Hematopoietic multipotent progenitor cell treated with erythropoietin and hydrocortisone succinate and interleukin-3 and kit ligand, for 6 days (in vitro differentiated cells): ENCODE results near the gene USP25.

Experiments used
- DNase-seq: peaks from one replicate; pipeline ENCODE4 v3.0.0-alpha.2; 2015

USP25 gene

GRCh38 chr21:15868940-15869339 lies 139.2 kb downstream of the USP25 start:
- DNase-seq = no peak

- DNase-seq = no peak
Measured at GRCh38 chr21:15870819-15871218, 141.0 kb downstream of the USP25 start.

GRCh38 chr21:15872236-15872635 lies 142.5 kb downstream of the USP25 start:
- no peak for DNase-seq

DNA sequence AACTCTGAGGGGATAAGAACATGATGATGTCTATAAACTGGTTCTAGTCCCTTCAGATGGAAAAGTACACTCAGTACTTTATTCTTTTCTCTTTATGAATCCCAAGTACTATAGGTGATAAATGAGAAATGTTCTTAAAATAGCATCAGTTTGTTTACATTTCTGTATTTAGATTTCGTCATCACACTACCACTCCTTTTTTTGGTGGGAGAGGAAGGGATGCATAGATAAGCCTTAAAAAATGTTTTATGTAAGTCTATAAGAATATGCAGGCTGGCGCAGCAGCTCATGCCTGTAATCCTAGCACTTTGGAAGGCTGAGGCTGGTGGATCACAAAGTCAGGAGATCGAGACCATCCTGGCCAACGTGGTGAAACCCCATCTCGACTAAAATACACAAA lies 144.8 kb downstream of the USP25 start:
- DNase-seq = no peak

DNA sequence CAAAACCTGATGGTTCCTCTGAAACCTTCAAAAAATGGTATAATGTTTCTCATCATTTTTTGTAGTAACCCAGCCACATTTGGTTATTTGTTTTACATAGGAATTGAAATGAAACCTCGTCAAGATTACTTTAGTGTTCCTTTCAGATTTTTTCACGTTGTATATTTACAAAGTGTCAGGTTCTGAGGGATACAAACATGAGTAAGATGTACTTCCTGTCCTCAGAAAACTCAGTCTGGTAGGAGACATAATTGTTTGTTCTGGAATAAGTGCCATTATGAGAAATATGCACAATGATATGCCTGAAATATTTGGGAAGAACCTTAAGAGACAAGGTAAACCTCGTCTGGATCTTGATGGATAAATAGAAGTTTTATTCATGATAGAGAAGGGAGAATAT lies 145.5 kb downstream of the USP25 start:
- DNase-seq = no peak

GRCh38 chr21:15893902-15894301 lies 164.1 kb downstream of the USP25 start:
- DNase-seq = no peak

GRCh38 chr21:15894596-15894995 lies 164.8 kb downstream of the USP25 start:
- DNase-seq = peak; percentile 7

- DNase-seq = no peak
Measured at GRCh38 chr21:15895142-15896106, 165.6 kb downstream of the USP25 start.

GRCh38 chr21:15896501-15896900 lies 166.7 kb downstream of the USP25 start:
- DNase-seq = no peak

DNA sequence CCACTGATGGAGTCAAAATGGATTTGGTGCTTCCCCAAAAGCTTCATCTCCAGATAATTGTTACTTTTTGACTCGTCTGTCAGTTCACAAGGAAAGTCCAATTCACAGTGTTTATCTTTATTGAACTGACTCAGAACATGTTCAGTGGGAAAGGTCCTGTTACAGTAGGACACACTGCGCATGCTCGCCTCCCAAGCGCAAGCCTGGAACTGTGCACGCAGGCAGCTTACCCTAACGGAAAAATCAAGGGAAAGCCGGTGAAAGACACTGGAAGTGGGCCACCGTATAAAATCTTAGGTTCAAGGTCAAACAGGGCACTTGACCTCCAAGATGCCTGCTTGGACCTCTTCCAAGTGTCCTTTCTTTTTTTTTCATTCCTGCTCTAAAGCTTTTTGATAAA lies 174.6 kb downstream of the USP25 start:
- no peak for DNase-seq

- no peak for DNase-seq
Measured at GRCh38 chr21:15908187-15908586, 178.4 kb downstream of the USP25 start.

DNA sequence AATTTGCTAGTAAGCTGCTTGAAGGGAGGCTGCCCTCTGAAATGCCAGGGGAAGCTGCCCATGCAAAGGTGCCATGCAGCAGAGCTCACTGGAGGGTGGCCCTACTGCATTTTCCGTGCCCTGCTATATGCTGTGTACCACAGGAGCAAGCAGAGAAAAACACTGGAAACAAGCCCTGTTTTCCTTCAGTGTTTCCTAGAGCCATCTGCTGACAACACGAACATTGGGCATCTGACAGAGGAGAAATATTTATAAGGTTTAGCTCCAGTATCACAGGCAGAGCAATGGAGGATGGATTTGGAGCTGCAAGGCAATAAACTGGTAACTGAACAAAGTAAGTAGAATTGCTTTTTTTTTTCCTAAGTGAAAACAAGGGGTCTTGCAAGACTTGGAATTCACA lies 198.4 kb downstream of the USP25 start:
- no peak for DNase-seq

GRCh38 chr21:15928686-15929425 lies 199.1 kb downstream of the USP25 start:
- no peak for DNase-seq

DNA sequence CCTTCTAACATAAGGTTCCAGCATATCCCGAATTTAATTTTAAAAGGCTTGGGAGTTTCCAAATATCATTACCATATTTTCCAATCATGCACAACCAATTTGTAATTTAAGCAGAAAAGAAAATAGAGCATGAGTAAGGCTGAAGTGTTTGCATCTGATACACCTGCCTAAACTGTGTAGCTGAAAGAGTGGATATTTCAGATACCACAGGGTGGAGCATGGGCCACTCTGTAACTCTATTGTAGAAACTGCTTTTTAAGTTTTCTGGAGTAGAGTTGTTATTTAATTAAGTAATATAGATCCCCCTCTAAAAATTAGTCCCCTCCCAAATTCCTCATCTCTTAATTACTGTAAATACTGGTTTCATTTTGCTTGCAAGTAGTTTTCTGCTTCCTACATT lies 199.8 kb downstream of the USP25 start:
- no peak for DNase-seq
